GM19099 (cell line): ENCODE data around the gene SESN2.

ENCODE experiments used
- POLR2A ChIP-seq: IDR thresholded peaks from 3 replicates; pipeline ENCODE4 v1.6.1; 2011; ENCODE audit warnings: low read depth; ENCODE audit not compliant: insufficient read length; ENCODE audit errors: extremely low read depth

Gene SESN2, protein sequence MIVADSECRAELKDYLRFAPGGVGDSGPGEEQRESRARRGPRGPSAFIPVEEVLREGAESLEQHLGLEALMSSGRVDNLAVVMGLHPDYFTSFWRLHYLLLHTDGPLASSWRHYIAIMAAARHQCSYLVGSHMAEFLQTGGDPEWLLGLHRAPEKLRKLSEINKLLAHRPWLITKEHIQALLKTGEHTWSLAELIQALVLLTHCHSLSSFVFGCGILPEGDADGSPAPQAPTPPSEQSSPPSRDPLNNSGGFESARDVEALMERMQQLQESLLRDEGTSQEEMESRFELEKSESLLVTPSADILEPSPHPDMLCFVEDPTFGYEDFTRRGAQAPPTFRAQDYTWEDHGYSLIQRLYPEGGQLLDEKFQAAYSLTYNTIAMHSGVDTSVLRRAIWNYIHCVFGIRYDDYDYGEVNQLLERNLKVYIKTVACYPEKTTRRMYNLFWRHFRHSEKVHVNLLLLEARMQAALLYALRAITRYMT

GRCh38 chr1:28259252-28259933 lies at the start of gene SESN2:
SESN2 (plus strand) TSS chr1:28259518; CDS start chr1:28259848, 330 bp downstream.
- TF ChIP-seq POLR2A = peak; percentile 98

DNA sequence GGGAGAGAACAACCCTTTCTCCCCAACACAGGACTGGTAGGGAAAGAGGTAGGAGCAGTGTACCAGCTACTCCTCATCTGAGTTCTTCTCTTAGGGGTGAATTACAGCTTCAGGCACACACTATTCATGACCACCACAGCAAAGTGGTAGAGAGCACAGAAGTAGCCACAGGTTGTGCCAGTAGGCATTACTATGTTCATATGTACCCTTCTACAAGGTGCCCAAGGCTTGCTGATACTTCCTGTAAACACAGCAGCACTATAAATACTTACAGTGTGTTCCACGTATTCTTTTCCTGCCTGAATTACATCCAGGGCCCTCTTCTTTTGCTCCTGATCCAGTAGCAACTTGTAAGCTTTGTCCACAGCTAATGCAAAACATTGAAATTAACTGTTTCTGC lies 49.6 kb upstream of the SESN2 start:
- TF ChIP-seq POLR2A = no peak

DNA sequence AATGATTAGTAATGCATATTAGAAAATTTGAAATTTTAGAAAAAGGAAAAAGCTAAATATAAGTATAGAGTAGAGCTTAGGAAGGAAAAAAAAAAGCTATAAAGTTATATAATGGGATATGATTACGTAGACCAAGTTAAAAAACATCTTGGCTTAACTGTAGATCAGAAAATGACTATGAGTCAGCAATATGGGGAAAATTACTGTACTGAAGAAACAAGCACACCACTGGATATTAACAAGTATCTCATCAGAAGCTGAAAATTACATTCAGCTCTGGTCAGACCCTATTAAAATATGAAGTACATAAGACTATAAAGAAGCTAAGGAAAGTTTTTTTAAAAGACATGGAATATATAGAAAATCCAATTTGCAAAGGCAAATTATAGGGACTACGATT lies 46.0 kb upstream of the SESN2 start:
- no peak for TF ChIP-seq POLR2A

DNA sequence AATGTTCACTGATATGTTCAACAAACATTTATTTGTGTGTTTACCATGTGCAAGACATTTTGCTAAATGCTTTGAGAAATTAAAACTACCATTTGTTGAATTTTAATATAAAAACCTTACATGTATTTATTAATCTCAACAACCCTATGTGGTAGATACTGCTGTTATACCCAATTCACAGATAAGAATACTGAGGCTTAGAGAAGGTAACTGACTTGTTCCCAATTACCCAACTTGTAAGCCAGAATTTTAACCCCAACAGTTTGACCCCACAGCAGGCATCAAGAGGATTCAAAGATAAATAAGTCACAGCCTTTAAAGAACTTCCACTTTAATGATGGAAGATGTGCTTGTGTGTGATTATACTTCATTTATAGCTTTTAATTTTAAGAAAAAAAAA lies 30.2 kb upstream of the SESN2 start:
- TF ChIP-seq POLR2A = no peak

DNA sequence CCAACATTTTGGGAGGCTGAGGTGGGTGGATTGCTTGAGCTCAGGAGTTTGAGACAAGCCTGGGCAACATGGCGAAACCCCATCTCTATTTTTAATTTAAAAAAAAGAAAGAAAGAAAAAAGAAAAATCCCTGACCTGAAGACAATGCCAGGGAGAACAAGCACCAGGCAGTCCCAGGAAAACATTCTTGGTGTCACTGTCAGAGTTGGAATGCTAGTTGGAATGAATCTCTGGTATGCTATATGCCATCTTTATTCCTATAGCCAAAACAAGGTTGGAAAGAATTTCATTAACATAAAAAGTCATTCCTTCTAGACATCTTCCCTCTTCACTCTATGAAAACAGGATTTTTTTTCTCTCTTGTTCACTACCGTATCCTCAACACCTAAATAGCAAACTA lies 29.3 kb upstream of the SESN2 start:
- no peak for TF ChIP-seq POLR2A

- TF ChIP-seq POLR2A = peak; percentile 87
Measured at GRCh38 chr1:28232558-28233263, 26.6 kb upstream of the SESN2 start, which contains the start of gene DNAJC8. DNAJC8 (minus strand) TSS chr1:28233029; CDS start chr1:28232998, 31 bp downstream.

GRCh38 chr1:28233264-28233606 lies 26.1 kb upstream of the SESN2 start:
- TF ChIP-seq POLR2A = no peak

DNA sequence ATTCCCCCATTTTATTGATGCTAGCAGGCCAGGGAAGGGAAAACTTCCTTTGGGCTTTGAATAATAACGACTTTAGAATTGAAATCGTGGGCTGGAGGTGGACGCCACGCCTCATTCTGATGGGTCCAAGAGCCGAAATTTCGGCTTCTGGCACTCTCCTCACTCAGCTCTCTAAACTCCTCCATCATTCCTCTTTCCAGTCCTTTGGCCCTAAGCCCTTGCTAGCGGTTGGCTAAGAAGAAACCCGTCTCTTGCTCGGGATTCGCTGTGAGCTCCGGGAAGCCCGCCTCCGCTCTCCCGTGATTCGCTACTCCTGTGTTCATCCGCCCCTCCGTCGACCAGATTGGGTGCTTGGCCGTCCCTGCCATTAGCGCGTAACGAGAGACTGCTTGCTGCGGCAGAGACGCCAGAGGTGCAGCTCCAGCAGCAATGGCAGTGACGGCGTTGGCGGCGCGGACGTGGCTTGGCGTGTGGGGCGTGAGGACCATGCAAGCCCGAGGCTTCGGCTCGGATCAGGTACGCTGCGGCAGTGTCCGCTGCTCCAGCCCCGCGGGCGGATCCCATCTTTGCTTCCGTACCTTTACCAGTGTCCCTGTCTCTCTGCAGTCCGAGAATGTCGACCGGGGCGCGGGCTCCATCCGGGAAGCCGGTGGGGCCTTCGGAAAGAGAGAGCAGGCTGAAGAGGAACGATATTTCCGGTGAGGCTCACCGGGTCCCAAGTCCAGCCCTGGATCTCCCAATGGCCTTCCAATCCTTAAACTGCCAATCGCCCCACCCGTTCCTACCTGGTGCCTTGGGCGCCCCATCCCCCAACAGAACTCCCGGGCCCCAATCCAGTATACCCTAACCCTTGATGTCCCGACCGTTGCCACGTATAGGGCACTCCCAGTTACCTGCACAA lies 23.3 kb upstream of the SESN2 start, which contains the start of gene ATP5IF1:
Gene ATP5IF1, plus strand, starts transcription at position 370 of the 901 bp plus-strand sequence. Its CDS starts 60 bp downstream, at position 430.
- TF ChIP-seq POLR2A = peak; percentile 97

DNA sequence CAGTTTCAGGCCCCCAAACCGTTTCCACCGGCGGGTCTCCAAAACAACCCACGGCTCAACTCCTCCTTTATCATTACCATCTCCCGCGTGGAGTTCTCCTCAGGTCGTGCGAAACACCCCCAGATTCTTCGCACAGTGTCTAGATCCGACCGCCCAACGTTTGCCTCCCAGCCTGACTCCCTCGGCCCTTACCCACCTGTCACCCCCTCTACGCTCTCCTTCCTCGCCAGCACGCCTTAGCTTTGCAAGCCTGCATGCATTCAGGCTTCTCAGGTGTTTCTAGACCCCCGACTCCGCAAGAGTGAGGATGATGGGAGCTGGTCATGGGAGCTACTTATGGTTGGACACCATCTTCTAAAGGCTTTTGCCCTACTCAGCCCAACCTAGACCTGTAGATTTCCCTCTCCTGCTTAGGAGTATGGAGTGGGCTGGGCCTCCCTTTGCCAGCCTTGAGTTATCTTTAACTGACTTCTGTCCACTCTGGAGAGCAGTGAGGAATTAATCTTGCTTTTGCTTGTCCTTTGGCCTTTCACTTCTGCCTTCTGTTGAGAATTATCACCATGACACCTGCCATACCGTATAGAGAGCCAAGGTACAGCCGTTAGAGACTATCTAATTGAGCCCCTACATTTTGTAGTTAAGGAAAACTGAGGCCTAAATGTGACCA lies 22.5 kb upstream of the SESN2 start:
- peak; percentile 28 for TF ChIP-seq POLR2A

GRCh38 chr1:28239004-28239403 lies 20.3 kb upstream of the SESN2 start:
- no peak for TF ChIP-seq POLR2A

DNA sequence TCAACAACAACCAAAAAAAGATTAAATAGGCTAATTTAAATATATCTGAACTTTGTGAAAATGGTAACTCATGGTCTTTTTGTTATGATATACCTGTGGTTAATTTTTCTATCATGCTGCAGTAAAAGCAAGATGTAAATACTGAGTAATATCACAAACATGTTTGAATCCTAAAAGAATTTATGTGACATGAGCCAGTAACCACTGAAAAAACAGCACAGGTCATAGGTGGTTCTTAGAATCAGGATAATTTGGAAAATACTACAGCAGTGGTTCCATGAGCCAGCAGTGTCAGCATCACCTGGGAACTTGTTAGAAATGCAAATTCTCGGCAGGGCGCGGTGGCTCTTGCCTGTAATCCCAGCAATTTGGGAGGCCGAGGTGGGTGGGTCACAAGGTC lies 19.3 kb upstream of the SESN2 start:
- no peak for TF ChIP-seq POLR2A

DNA sequence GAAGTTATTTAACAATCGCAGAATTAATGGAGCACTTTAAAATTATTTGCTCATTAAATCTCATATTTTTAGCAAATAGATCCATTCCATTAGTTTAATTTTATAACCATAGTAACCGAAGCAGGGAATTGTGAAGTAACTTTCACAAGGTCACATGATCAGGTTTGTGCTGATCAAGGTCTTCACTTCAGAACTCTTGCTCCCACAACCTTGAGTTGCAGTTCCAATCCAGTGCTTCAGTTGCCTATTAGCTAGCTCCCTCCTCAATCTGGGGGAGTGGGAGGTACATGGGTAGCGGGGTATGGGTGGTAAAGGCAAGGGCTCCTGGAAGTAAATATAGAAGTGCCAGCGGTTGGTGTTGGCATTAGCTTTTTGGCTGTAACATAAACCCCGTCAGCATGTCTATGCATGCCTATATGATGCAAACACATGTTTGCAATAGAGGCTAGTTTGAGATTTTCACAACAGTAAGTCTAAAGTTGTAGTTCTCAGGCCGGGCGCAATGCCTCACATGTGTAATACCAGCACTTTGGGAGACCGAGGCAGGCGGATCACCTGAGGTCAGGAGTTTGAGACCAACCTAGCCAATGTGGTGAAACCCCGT lies 17.6 kb upstream of the SESN2 start:
- TF ChIP-seq POLR2A = no peak

GRCh38 chr1:28243685-28244311 lies 15.5 kb upstream of the SESN2 start:
- no peak for TF ChIP-seq POLR2A
